ENCODE data around the gene OASL.

GRCh38 chr12:120988658-120989057 is 50.4 kb downstream of the OASL start:
- TF ChIP-seq, protein P1, sequence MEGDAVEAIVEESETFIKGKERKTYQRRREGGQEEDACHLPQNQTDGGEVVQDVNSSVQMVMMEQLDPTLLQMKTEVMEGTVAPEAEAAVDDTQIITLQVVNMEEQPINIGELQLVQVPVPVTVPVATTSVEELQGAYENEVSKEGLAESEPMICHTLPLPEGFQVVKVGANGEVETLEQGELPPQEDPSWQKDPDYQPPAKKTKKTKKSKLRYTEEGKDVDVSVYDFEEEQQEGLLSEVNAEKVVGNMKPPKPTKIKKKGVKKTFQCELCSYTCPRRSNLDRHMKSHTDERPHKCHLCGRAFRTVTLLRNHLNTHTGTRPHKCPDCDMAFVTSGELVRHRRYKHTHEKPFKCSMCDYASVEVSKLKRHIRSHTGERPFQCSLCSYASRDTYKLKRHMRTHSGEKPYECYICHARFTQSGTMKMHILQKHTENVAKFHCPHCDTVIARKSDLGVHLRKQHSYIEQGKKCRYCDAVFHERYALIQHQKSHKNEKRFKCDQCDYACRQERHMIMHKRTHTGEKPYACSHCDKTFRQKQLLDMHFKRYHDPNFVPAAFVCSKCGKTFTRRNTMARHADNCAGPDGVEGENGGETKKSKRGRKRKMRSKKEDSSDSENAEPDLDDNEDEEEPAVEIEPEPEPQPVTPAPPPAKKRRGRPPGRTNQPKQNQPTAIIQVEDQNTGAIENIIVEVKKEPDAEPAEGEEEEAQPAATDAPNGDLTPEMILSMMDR (IDR thresholded peaks at IDR 0.05 in 4 of 5, conservative IDR thresholded peaks at IDR 0.05 in 1 of 5) = no peak
- no peak for TF ChIP-seq POLR2A (IDR thresholded peaks at IDR 0.05)
